Mesendoderm (in vitro differentiated cells): ENCODE results near the gene GJC1.

Experiments
- DNase-seq: peaks from one replicate; pipeline ENCODE4 v3.0.0; 2013
- H2AK5ac ChIP-seq: 2 replicates; pipeline ENCODE4 v1.6.1; 2013; ENCODE audit warnings: low read length, inconsistent platforms
- H2BK120ac ChIP-seq: 2 replicates; pipeline ENCODE4 v1.6.1; 2013; ENCODE audit warnings: low read depth, mild to moderate bottlenecking, low read length, moderate library complexity, mixed read lengths
- H2BK15ac ChIP-seq: replicated peaks from 2 replicates; pipeline ENCODE4 v1.6.1; 2013; ENCODE audit warnings: low read depth, mild to moderate bottlenecking, moderate library complexity
- H2BK5ac ChIP-seq: 2 replicates; pipeline ENCODE4 v1.6.1; 2013; ENCODE audit warnings: low read length, inconsistent platforms
- H3K18ac ChIP-seq: 2 replicates; pipeline ENCODE4 v1.6.1; 2013; ENCODE audit warnings: mild to moderate bottlenecking, low read length, mixed read lengths
- H3K23ac ChIP-seq: one replicate; pipeline ENCODE4 v1.6.1; 2013; ENCODE audit warnings: low read length
- H3K27ac ChIP-seq: 2 replicates; pipeline ENCODE4 v1.5.1; 2013; ENCODE audit warnings: low read depth, mild to moderate bottlenecking, inconsistent platforms, low read length, moderate library complexity
- H3K27me3 ChIP-seq: 2 replicates; pipeline ENCODE4 v1.6.1; 2013; ENCODE audit warnings: low read length, control low read depth, mild to moderate bottlenecking, inconsistent platforms; ENCODE audit not compliant: insufficient read depth, poor library complexity
- H3K36me3 ChIP-seq: 2 replicates; pipeline ENCODE4 v1.6.1; 2013; ENCODE audit warnings: low read length, inconsistent platforms; ENCODE audit not compliant: control insufficient read depth, insufficient read depth
- H3K4ac ChIP-seq: one replicate; pipeline ENCODE4 v1.6.1; 2013; ENCODE audit warnings: low read depth, mild to moderate bottlenecking, low read length, moderate library complexity
- H3K4me1 ChIP-seq: 2 replicates; pipeline ENCODE4 v1.6.1; 2013; ENCODE audit warnings: low read depth, low read length, inconsistent platforms; ENCODE audit not compliant: control insufficient read depth
- H3K4me2 ChIP-seq: 2 replicates; pipeline ENCODE4 v1.6.1; 2013; ENCODE audit warnings: low read length
- H3K4me3 ChIP-seq: 2 replicates; pipeline ENCODE4 v1.5.1; 2013; ENCODE audit warnings: mild to moderate bottlenecking, low read length
- H3K56ac ChIP-seq: one replicate; pipeline ENCODE4 v1.6.1; 2013; ENCODE audit warnings: low read length
- H3K79me1 ChIP-seq: 2 replicates; pipeline ENCODE4 v1.6.1; 2013; ENCODE audit warnings: low read length, inconsistent platforms
- H3K79me2 ChIP-seq: 2 replicates; pipeline ENCODE4 v1.6.1; 2013; ENCODE audit warnings: mild to moderate bottlenecking, low read length; ENCODE audit not compliant: control insufficient read depth, insufficient read depth
- H3K9ac ChIP-seq: 2 replicates; pipeline ENCODE4 v1.6.1; 2013; ENCODE audit warnings: low read length, inconsistent platforms
- H4K5ac ChIP-seq: one replicate; pipeline ENCODE4 v1.6.1; 2013; ENCODE audit warnings: low read length
- H4K8ac ChIP-seq: one replicate; pipeline ENCODE4 v1.6.1; 2013; ENCODE audit warnings: low read depth, mild to moderate bottlenecking, control low read depth, low read length, moderate library complexity
- WGBS: extraction: QIAGEN DNeasy Blood & Tissue Kit; methylation state at CpG from one replicate; pipeline ENCODE4 v1.1.7; 2013; ENCODE audit warnings: low lambda C conversion rate, missing lambda C conversion rate; ENCODE audit not compliant: insufficient coverage; ENCODE audit errors: extremely low coverage; 5-methylcytosine and 5-hydroxymethylcytosine counted together

GJC1 gene

GRCh38 chr17:44751806-44752205, 78.3 kb downstream of the GJC1 start:
- Histone ChIP-seq H3K23ac (no peak overlapping the region), H3K36me3 (peaks cover 6% of the 10 kb centered on the region), H3K27me3 (no peaks in the 10 kb centered on the region), H4K5ac (no peak overlapping the region), H2BK120ac (no peak overlapping the region), H3K9ac (no peak overlapping the region), H2BK5ac (no peak overlapping the region), H2AK5ac (no peak overlapping the region), H3K4ac (no peak overlapping the region), H3K4me2 (no peak overlapping the region), H4K8ac (no peak overlapping the region), H3K56ac (no peak overlapping the region), H3K79me2 (no peaks in the 10 kb centered on the region), H3K79me1 (no peaks in the 10 kb centered on the region), H3K18ac (no peak overlapping the region), H3K4me1 (no peaks in the 10 kb centered on the region), H2BK15ac (no peak overlapping the region), H3K4me3 (no peak overlapping the region), H3K27ac (no peak overlapping the region)
- no CpG with 5 or more reads among the region's 10 CpGs for WGBS
- DNase-seq = no peak

GRCh38 chr17:44751331-44751730, 78.8 kb downstream of the GJC1 start:
- Histone ChIP-seq H4K5ac (no peak overlapping the region), H2BK15ac (no peak overlapping the region), H3K18ac (no peak overlapping the region), H3K27me3 (no peaks in the 10 kb centered on the region), H3K4ac (no peak overlapping the region), H2BK5ac (no peak overlapping the region), H3K4me1 (no peaks in the 10 kb centered on the region), H3K23ac (no peak overlapping the region), H3K79me2 (no peaks in the 10 kb centered on the region), H3K9ac (no peak overlapping the region), H3K56ac (no peak overlapping the region), H3K79me1 (no peaks in the 10 kb centered on the region), H4K8ac (no peak overlapping the region), H2AK5ac (no peak overlapping the region), H3K4me3 (no peak overlapping the region), H3K36me3 (peaks cover 6% of the 10 kb centered on the region), H2BK120ac (no peak overlapping the region), H3K27ac (no peak overlapping the region), H3K4me2 (no peak overlapping the region)
- DNase-seq = no peak
- no CpG with 5 or more reads among the region's 7 CpGs for WGBS

- no peak overlapping the region for H3K56ac ChIP-seq
- no peak overlapping the region for H3K27ac ChIP-seq
- H3K23ac ChIP-seq = no peak overlapping the region
- WGBS = no CpG with 5 or more reads among the region's 9 CpGs
- DNase-seq = no peak
- no peak overlapping the region for H4K8ac ChIP-seq
- H2BK15ac ChIP-seq = no peak overlapping the region
- no peak overlapping the region for H4K5ac ChIP-seq
- no peaks in the 10 kb centered on the region for H3K27me3 ChIP-seq
- no peak overlapping the region for H2AK5ac ChIP-seq
- no peak overlapping the region for H2BK120ac ChIP-seq
- no peaks in the 10 kb centered on the region for H3K4me1 ChIP-seq
- no peak overlapping the region for H3K9ac ChIP-seq
- no peak overlapping the region for H3K4ac ChIP-seq
- H3K36me3 ChIP-seq = peaks cover 6% of the 10 kb centered on the region
- H3K4me2 ChIP-seq = no peak overlapping the region
- no peaks in the 10 kb centered on the region for H3K79me1 ChIP-seq
- H3K4me3 ChIP-seq = no peak overlapping the region
- H2BK5ac ChIP-seq = no peak overlapping the region
- no peak overlapping the region for H3K18ac ChIP-seq
- no peaks in the 10 kb centered on the region for H3K79me2 ChIP-seq
These were observed 80.1 kb downstream of the GJC1 start for GRCh38 chr17:44749980-44750318.

GRCh38 chr17:44749076-44749979, 80.8 kb downstream of the GJC1 start:
- no peak overlapping the region for H3K23ac ChIP-seq
- no peaks in the 10 kb centered on the region for H3K27me3 ChIP-seq
- H3K27ac ChIP-seq = no peak overlapping the region
- no peak overlapping the region for H3K4me2 ChIP-seq
- no peak overlapping the region for H4K8ac ChIP-seq
- no peaks in the 10 kb centered on the region for H3K4me1 ChIP-seq
- no peak overlapping the region for H2AK5ac ChIP-seq
- DNase-seq = no peak
- H3K4me3 ChIP-seq = no peak overlapping the region
- H3K79me2 ChIP-seq = no peaks in the 10 kb centered on the region
- no peak overlapping the region for H2BK15ac ChIP-seq
- no peak overlapping the region for H3K4ac ChIP-seq
- H2BK120ac ChIP-seq = no peak overlapping the region
- H3K18ac ChIP-seq = no peak overlapping the region
- peaks cover 6% of the 10 kb centered on the region for H3K36me3 ChIP-seq
- H3K9ac ChIP-seq = no peak overlapping the region
- no CpG with 5 or more reads among the region's 19 CpGs for WGBS
- H3K56ac ChIP-seq = no peak overlapping the region
- no peaks in the 10 kb centered on the region for H3K79me1 ChIP-seq
- H2BK5ac ChIP-seq = no peak overlapping the region
- H4K5ac ChIP-seq = no peak overlapping the region
